Neutrophil (primary cell): ENCODE results near the gene TTC21B.

Experiments
- H3K27ac ChIP-seq: fragments of 200-600 bp; sonication (generic); 2 replicates; pipeline ENCODE4 v1.5.1; 2016; ENCODE audit warnings: mild to moderate bottlenecking, moderate library complexity
- H3K27me3 ChIP-seq: fragments of 200-600 bp; sonication (generic); 2 replicates; pipeline ENCODE4 v1.6.0; 2016; ENCODE audit warnings: mild to moderate bottlenecking
- H3K36me3 ChIP-seq: fragments of 200-600 bp; sonication (generic); 2 replicates; pipeline ENCODE4 v1.5.1; 2017
- H3K4me1 ChIP-seq, 2 experiments: fragments of 200-600 bp in 1 of 2; sonication (generic) in 1 of 2; 1 replicate in 1 of 2; 2 replicates in 1 of 2; pipeline versions ENCODE4 v1.5.1 to v1.6.1; 2013 to 2016; ENCODE audit warnings: low read depth in 1 of 2, low read length in 1 of 2, mild to moderate bottlenecking in 1 of 2, moderate library complexity in 1 of 2; ENCODE audit not compliant: control insufficient read depth in 1 of 2, insufficient read depth in 1 of 2
- H3K4me3 ChIP-seq, 2 experiments: fragments of 200-600 bp in 1 of 2; sonication (generic) in 1 of 2; 1 replicate in 1 of 2; 2 replicates in 1 of 2; pipeline ENCODE4 v1.5.1; 2013 to 2016; ENCODE audit warnings: low read depth in 1 of 2, low read length in 1 of 2, mild to moderate bottlenecking in 1 of 2, moderate library complexity in 1 of 2
- H3K9me3 ChIP-seq: fragments of 200-600 bp; sonication (generic); 2 replicates; pipeline ENCODE4 v1.5.1; 2016
- TF ChIP-seq, protein P1 (sequence below): fragments of 200-600 bp; sonication (generic); IDR thresholded peaks from 2 replicates; pipeline ENCODE4 v1.5.1; 2016; ENCODE audit warnings: antibody characterized with exemption

The TTC21B gene

DNA sequence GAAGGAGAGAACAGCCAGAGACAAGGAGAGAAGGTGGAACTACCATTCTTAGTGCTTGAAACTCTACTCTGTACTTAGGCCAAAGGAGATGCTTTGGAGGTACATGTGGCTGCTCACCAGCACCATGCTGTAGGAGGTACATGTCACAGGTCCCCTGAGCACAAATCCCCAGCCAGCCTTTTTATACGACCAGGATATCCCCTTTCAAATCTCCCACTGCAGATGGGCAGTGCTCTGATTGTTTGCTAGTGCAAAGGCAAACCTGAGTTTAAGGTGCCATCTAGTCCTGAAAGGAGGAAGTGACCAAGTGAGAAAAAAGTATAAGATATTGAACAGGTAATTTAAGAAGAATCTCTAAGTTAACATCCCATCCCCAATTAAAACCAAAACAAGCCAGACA is 17.1 kb upstream of the TTC21B start:
- H3K27me3 ChIP-seq, result no peaks in the 10 kb centered on the region
- no peak overlapping the region for H3K4me3 ChIP-seq
- TF ChIP-seq, protein P1, sequence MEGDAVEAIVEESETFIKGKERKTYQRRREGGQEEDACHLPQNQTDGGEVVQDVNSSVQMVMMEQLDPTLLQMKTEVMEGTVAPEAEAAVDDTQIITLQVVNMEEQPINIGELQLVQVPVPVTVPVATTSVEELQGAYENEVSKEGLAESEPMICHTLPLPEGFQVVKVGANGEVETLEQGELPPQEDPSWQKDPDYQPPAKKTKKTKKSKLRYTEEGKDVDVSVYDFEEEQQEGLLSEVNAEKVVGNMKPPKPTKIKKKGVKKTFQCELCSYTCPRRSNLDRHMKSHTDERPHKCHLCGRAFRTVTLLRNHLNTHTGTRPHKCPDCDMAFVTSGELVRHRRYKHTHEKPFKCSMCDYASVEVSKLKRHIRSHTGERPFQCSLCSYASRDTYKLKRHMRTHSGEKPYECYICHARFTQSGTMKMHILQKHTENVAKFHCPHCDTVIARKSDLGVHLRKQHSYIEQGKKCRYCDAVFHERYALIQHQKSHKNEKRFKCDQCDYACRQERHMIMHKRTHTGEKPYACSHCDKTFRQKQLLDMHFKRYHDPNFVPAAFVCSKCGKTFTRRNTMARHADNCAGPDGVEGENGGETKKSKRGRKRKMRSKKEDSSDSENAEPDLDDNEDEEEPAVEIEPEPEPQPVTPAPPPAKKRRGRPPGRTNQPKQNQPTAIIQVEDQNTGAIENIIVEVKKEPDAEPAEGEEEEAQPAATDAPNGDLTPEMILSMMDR, result no peak
- no peaks in the 10 kb centered on the region for H3K9me3 ChIP-seq
- H3K36me3 ChIP-seq, result no peaks in the 10 kb centered on the region
- H3K27ac ChIP-seq, result no peak overlapping the region
- no peaks in the 10 kb centered on the region for H3K4me1 ChIP-seq

DNA sequence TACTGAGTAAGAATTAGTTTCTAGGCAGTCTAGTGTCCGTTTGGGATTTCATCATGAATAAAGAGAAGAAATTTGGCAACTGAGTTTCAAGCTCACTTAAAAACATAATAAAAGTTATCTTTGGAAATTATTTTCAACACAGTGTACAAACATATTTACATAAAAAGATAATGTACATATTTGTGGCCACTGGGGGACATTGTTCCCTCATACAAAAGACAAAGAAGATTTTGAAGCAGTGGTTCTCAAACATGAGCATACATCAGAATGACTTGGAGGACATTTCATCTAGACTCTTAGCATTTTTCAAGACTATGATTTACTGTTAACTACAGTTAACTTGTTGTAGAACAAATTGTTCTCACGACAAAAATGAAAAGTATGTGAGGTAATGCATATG is 15.7 kb upstream of the TTC21B start:
- no peaks in the 10 kb centered on the region for H3K4me1 ChIP-seq
- H3K4me3 ChIP-seq, result no peak overlapping the region
- TF ChIP-seq, protein P1, result no peak
- H3K9me3 ChIP-seq, result no peaks in the 10 kb centered on the region
- H3K27ac ChIP-seq, result no peak overlapping the region
- H3K36me3 ChIP-seq, result no peaks in the 10 kb centered on the region
- H3K27me3 ChIP-seq, result no peaks in the 10 kb centered on the region

DNA sequence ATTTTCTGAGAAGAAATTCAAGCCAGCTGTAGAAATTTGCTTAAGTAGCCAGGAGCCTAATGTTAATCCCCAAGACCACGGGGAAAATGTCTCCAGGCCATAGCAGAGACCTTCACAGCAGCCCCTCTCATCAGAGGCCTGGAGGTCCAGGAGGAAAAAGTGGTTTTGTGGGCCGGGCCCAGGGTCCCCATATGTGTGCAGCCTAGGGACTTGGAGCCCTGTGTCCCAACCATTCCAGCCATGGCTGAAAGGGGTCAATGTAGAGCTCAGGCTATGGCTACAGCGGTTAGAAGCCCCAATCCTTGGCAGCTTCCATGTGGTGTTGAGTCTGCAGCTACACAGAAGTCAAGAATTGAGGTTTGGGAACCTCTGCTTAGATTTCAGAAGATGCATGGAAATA is 14.2 kb upstream of the TTC21B start:
- no peaks in the 10 kb centered on the region for H3K27me3 ChIP-seq
- no peak overlapping the region for H3K4me3 ChIP-seq
- no peaks in the 10 kb centered on the region for H3K36me3 ChIP-seq
- TF ChIP-seq, protein P1, result no peak
- H3K9me3 ChIP-seq, result no peaks in the 10 kb centered on the region
- no peaks in the 10 kb centered on the region for H3K4me1 ChIP-seq
- H3K27ac ChIP-seq, result no peak overlapping the region

DNA sequence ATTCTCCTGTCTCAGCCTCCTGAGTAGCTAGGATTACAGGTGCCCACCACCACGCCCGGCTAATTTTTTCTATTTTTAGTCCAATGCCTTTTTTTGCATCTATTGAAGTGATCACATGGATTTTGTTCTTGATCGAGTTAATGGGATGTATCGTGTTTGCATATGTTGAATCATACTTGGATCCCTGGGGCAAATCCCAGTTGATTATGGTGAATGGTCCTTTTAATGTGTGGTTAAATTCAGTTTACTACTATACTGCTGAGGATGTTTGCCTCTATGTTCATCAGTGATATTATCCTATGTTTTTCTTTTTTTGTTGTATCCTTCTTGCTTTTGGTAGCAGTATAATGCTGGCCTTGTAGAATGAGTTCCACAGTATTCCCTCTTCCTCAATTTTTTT is 8.2 kb upstream of the TTC21B start:
- TF ChIP-seq, protein P1, result no peak
- H3K27me3 ChIP-seq, result no peaks in the 10 kb centered on the region
- H3K36me3 ChIP-seq, result no peaks in the 10 kb centered on the region
- H3K9me3 ChIP-seq, result no peaks in the 10 kb centered on the region
- no peaks in the 10 kb centered on the region for H3K4me1 ChIP-seq
- no peak overlapping the region for H3K27ac ChIP-seq
- no peak overlapping the region for H3K4me3 ChIP-seq

DNA sequence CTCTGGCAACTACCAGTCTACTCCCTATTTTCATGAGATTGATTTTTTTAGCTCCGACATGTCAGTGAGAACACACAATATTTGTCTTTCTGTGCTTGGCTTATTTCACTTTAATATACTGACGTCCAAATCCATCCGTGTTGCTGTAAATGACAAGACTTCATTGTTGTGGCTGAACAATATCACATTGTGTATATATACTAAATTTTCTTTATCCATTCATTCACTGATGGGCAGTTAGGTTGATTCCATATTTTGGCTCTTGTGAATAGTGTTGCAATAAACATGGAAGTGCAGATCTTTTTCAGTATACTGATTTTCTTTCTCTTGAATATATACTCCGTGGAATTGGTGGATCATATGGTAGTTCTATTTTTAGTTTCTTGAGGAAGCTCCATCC is 5.8 kb upstream of the TTC21B start:
- no peaks in the 10 kb centered on the region for H3K27me3 ChIP-seq
- TF ChIP-seq, protein P1, result no peak
- no peaks in the 10 kb centered on the region for H3K36me3 ChIP-seq
- peaks cover 4 to 6% of the 10 kb centered on the region in 2 experiments for H3K4me1 ChIP-seq
- no peak overlapping the region for H3K4me3 ChIP-seq
- no peaks in the 10 kb centered on the region for H3K9me3 ChIP-seq
- no peak overlapping the region for H3K27ac ChIP-seq
